Naive B cell (primary cell): ENCODE results near the gene NEK1. TPM values are rescaled to one million over a fixed set of nuclear protein-coding genes. Genes with fewer than 3 reads are reported as not detected.
A peak's percentile ranks its signal among the peaks of the same experiment; 100 is the strongest.
"Not testable (repeated sequence)": the region's sequence is repeated elsewhere in the genome, so short reads cannot be mapped to it uniquely, and the experiment has no call there.

Experiments used
- ATAC-seq, 2 donors: fragments of 150-1000 bp; cut with Tn5 transposase; 2 replicates each; pipeline ENCODE4 v1.10.0; 2021; ENCODE audit warnings: low read depth in 2 of 2, mild to moderate bottlenecking in 2 of 2, moderate library complexity in 2 of 2
- DNase-seq: peaks from one replicate; pipeline ENCODE4 v3.0.0; 2022
- H3K27ac Mint-ChIP-seq, 6 donors: one replicate each; pipeline ENCODE4 v1.8.0; 2020 to 2022; ENCODE audit warnings: mild to moderate bottlenecking in 6 of 6, mixed read lengths in 6 of 6, moderate library complexity in 5 of 6, inconsistent platforms in 2 of 6
- H3K27me3 Mint-ChIP-seq, 3 donors: one replicate each; pipeline ENCODE4 v1.8.0; 2021 to 2022; ENCODE audit warnings: mixed read lengths in 3 of 3, mild to moderate bottlenecking in 1 of 3
- H3K36me3 Mint-ChIP-seq, 2 donors: one replicate each; pipeline ENCODE4 v1.8.0; 2020 to 2022; ENCODE audit warnings: mixed read lengths in 2 of 2, inconsistent platforms in 1 of 2, mild to moderate bottlenecking in 1 of 2
- H3K4me1 Mint-ChIP-seq, 3 donors: one replicate each; pipeline ENCODE4 v1.8.0; 2020 to 2022; ENCODE audit warnings: mixed read lengths in 3 of 3, inconsistent platforms in 1 of 3, mild to moderate bottlenecking in 1 of 3, moderate library complexity in 1 of 3
- H3K4me3 Mint-ChIP-seq, 8 donors: one replicate each; pipeline ENCODE4 v1.8.0; 2020 to 2022; ENCODE audit warnings: mild to moderate bottlenecking in 8 of 8, mixed read lengths in 8 of 8, moderate library complexity in 8 of 8, inconsistent platforms in 2 of 8
- H3K9me3 Mint-ChIP-seq, 7 donors: one replicate each; pipeline ENCODE4 v1.8.0; 2020 to 2022; ENCODE audit warnings: mixed read lengths in 7 of 7, mild to moderate bottlenecking in 5 of 7, inconsistent platforms in 2 of 7, moderate library complexity in 1 of 7
- polyA plus RNA-seq, 6 donors: library from polyadenylated mRNA; unstranded; fragments of 300-500 nt; fragmentation: Illumina TruSeq; gene quantifications; one replicate each; pipeline ENCODE4 v1.2.3, GENCODE V29; 2021; ENCODE audit warnings: low read depth in 6 of 6

NEK1 gene
- polyA plus RNA-seq, 6 donors from 2014 or later = 10.0 to 15.4 (median 13.0) TPM

GRCh38 chr4:169566021-169566818 is 46.2 kb downstream of the NEK1 start:
- peaks cover 0 to 4% of the 10 kb centered on the region in 2 donors for H3K36me3 Mint-ChIP-seq
- no peaks in the 10 kb centered on the region for H3K9me3 Mint-ChIP-seq
- H3K4me1 Mint-ChIP-seq = peaks cover 3 to 12% (median 9%) of the 10 kb centered on the region in 3 donors
- peak overlapping the region in 2 of 6 donors; percentile 16 to 47 for H3K27ac Mint-ChIP-seq
- H3K27me3 Mint-ChIP-seq = no peaks in the 10 kb centered on the region
- peak; percentile 37 for DNase-seq
- H3K4me3 Mint-ChIP-seq = no peak overlapping the region
- peak; percentile 66 to 75 for ATAC-seq

- Mint-ChIP-seq H3K4me3 (no peak overlapping the region), H3K9me3 (no peaks in the 10 kb centered on the region), H3K27ac (peak overlapping the region in 1 of 6 donors; percentile 72), H3K4me1 (peaks cover 3 to 12% (median 11%) of the 10 kb centered on the region in 3 donors), H3K27me3 (no peaks in the 10 kb centered on the region), H3K36me3 (peaks cover 0 to 4% of the 10 kb centered on the region in 2 donors)
- no peak for DNase-seq
- no peak for ATAC-seq
Measured at GRCh38 chr4:169565606-169566005, 46.8 kb downstream of the NEK1 start.

- Mint-ChIP-seq H3K9me3 (peaks cover 0 to 15% (median 5%) of the 10 kb centered on the region in 7 donors), H3K4me1 (peaks cover 0 to 2% (median 0%) of the 10 kb centered on the region in 3 donors), H3K27ac (no peak overlapping the region), H3K27me3 (no peaks in the 10 kb centered on the region), H3K4me3 (no peak overlapping the region), H3K36me3 (peaks cover 25 to 32% of the 10 kb centered on the region in 2 donors)
- DNase-seq = no peak
- no peak for ATAC-seq
Measured at GRCh38 chr4:169557061-169557636, 55.2 kb downstream of the NEK1 start.

GRCh38 chr4:169546548-169546947 is 65.8 kb downstream of the NEK1 start:
- not testable (repeated sequence) for DNase-seq, ATAC-seq, H3K4me1 Mint-ChIP-seq, H3K27me3 Mint-ChIP-seq, H3K27ac Mint-ChIP-seq
- Mint-ChIP-seq H3K36me3 (peaks cover 15 to 31% of the 10 kb centered on the region in 2 donors), H3K9me3 (peaks cover 4 to 52% (median 41%) of the 10 kb centered on the region in 7 donors), H3K4me3 (peak overlapping the region in 1 of 8 donors; percentile 10)

GRCh38 chr4:169540774-169541173 is 71.6 kb downstream of the NEK1 start:
- Mint-ChIP-seq H3K27ac (peak overlapping the region in 1 of 6 donors; percentile 93), H3K27me3 (no peaks in the 10 kb centered on the region), H3K4me3 (no peak overlapping the region), H3K9me3 (peaks cover 0 to 32% (median 26%) of the 10 kb centered on the region in 7 donors), H3K36me3 (peaks cover 7 to 9% of the 10 kb centered on the region in 2 donors), H3K4me1 (no peaks in the 10 kb centered on the region)
- ATAC-seq (no peak), DNase-seq (no peak)

GRCh38 chr4:169530048-169530447 is 82.3 kb downstream of the NEK1 start:
- Mint-ChIP-seq H3K27me3 (no peaks in the 10 kb centered on the region), H3K27ac (no peak overlapping the region), H3K4me3 (no peak overlapping the region), H3K36me3 (peaks cover 53 to 65% of the 10 kb centered on the region in 2 donors), H3K4me1 (no peaks in the 10 kb centered on the region), H3K9me3 (peaks cover 0 to 3% (median 0%) of the 10 kb centered on the region in 7 donors)
- no peak for DNase-seq
- no peak for ATAC-seq

GRCh38 chr4:169523796-169524195 is 88.6 kb downstream of the NEK1 start:
- H3K9me3 Mint-ChIP-seq = peaks cover 0 to 5% (median 0%) of the 10 kb centered on the region in 7 donors
- no peaks in the 10 kb centered on the region for H3K27me3 Mint-ChIP-seq
- H3K27ac Mint-ChIP-seq = no peak overlapping the region
- no peak overlapping the region for H3K4me3 Mint-ChIP-seq
- no peak for DNase-seq
- H3K4me1 Mint-ChIP-seq = no peaks in the 10 kb centered on the region
- H3K36me3 Mint-ChIP-seq = peaks cover 25 to 56% of the 10 kb centered on the region in 2 donors
- no peak for ATAC-seq

- H3K4me3 Mint-ChIP-seq = no peak overlapping the region
- peaks cover 5 to 7% of the 10 kb centered on the region in 2 donors for H3K36me3 Mint-ChIP-seq
- peak overlapping the region in 3 of 6 donors; percentile 0 to 8 (median 4) for H3K27ac Mint-ChIP-seq
- DNase-seq (no peak), ATAC-seq (no peak)
- H3K27me3 Mint-ChIP-seq = no peaks in the 10 kb centered on the region
- no peaks in the 10 kb centered on the region for H3K9me3 Mint-ChIP-seq
- H3K4me1 Mint-ChIP-seq = no peaks in the 10 kb centered on the region
Measured at GRCh38 chr4:169510617-169511016, 101.8 kb downstream of the NEK1 start.

- peaks cover 24 to 40% of the 10 kb centered on the region in 2 donors for H3K36me3 Mint-ChIP-seq
- peaks cover 0 to 15% (median 7%) of the 10 kb centered on the region in 7 donors for H3K9me3 Mint-ChIP-seq
- H3K27ac Mint-ChIP-seq = peak overlapping the region in 1 of 6 donors; percentile 12
- no peak overlapping the region for H3K4me3 Mint-ChIP-seq
- H3K4me1 Mint-ChIP-seq = no peaks in the 10 kb centered on the region
- ATAC-seq (no peak), DNase-seq (no peak)
- H3K27me3 Mint-ChIP-seq = no peaks in the 10 kb centered on the region
Measured at GRCh38 chr4:169506903-169507302, 105.5 kb downstream of the NEK1 start.

- peaks cover 42 to 45% of the 10 kb centered on the region in 2 donors for H3K36me3 Mint-ChIP-seq
Measured at GRCh38 chr4:169499907-169500306, 112.5 kb downstream of the NEK1 start.

GRCh38 chr4:169494234-169494633 is 118.1 kb downstream of the NEK1 start:
- not testable (repeated sequence) for ATAC-seq, H3K4me1 Mint-ChIP-seq, H3K4me3 Mint-ChIP-seq, H3K27ac Mint-ChIP-seq, H3K27me3 Mint-ChIP-seq, DNase-seq
- peaks cover 4 to 30% (median 25%) of the 10 kb centered on the region in 7 donors for H3K9me3 Mint-ChIP-seq
- peaks cover 24 to 38% of the 10 kb centered on the region in 2 donors for H3K36me3 Mint-ChIP-seq

More at GRCh38 chr4:169499907-169500306, 112.5 kb downstream of the NEK1 start:
- not testable (repeated sequence) for H3K4me1 Mint-ChIP-seq, H3K27me3 Mint-ChIP-seq, ATAC-seq, H3K4me3 Mint-ChIP-seq, DNase-seq, H3K27ac Mint-ChIP-seq
- H3K9me3 Mint-ChIP-seq = peaks cover 0 to 25% (median 14%) of the 10 kb centered on the region in 7 donors

- H3K4me1 Mint-ChIP-seq = peaks cover 0 to 4% (median 0%) of the 10 kb centered on the region in 3 donors
- peaks cover 24 to 32% of the 10 kb centered on the region in 2 donors for H3K36me3 Mint-ChIP-seq
- H3K4me3 Mint-ChIP-seq = no peak overlapping the region
- DNase-seq (no peak), ATAC-seq (no peak)
- H3K27me3 Mint-ChIP-seq = no peaks in the 10 kb centered on the region
- peaks cover 4 to 30% (median 25%) of the 10 kb centered on the region in 7 donors for H3K9me3 Mint-ChIP-seq
- peak overlapping the region in 1 of 6 donors; percentile 4 for H3K27ac Mint-ChIP-seq
Measured at GRCh38 chr4:169493164-169493524, 119.2 kb downstream of the NEK1 start.

- no peak overlapping the region for H3K27ac Mint-ChIP-seq
- H3K9me3 Mint-ChIP-seq = peaks cover 4 to 30% (median 24%) of the 10 kb centered on the region in 7 donors
- peaks cover 24 to 29% of the 10 kb centered on the region in 2 donors for H3K36me3 Mint-ChIP-seq
- H3K27me3 Mint-ChIP-seq = no peaks in the 10 kb centered on the region
- H3K4me1 Mint-ChIP-seq = peaks cover 0 to 4% (median 0%) of the 10 kb centered on the region in 3 donors
- no peak for DNase-seq
- no peak for ATAC-seq
- no peak overlapping the region for H3K4me3 Mint-ChIP-seq
Measured at GRCh38 chr4:169492436-169493163, 119.8 kb downstream of the NEK1 start.
